ENCODE results near the gene USP17L18. TPM values are rescaled to one million over a fixed set of nuclear protein-coding genes. Genes with fewer than 3 reads are reported as not detected.
"Not testable (repeated sequence)": the region's sequence is repeated elsewhere in the genome, so short reads cannot be mapped to it uniquely, and the experiment has no call there.

Gene USP17L18
- not detected for total RNA-seq

- H3K27me3 ChIP-seq; intact Hi-C loops (cut with DNase I; ENCODE audit: low total_unique reads); in situ Hi-C loops (cut with MboI; ENCODE audit: low pct_ligation_motif_present in 1 of 4, low pct_unique_long_range_greater_than_20kb in 1 of 4, low sequenced_read_pairs in 3 of 4); H3K9me3 ChIP-seq; H3K36me3 ChIP-seq; H3K4me1 ChIP-seq; H3K4me3 ChIP-seq; H3K27ac ChIP-seq: not testable (repeated sequence)
- WGBS, 2 donors (ENCODE audit: low coverage in 1 of 2), result 86 to 92% methylated on average over 10 to 19 of the region's 26 CpGs
- DNase-seq, result peak; percentile 7
These were observed at the start of gene USP17L18 for GRCh38 chr4:9247953-9248680. Gene USP17L18 (plus strand): TSS chr4:9248630. CDS start chr4:9248630, 0 bp downstream.

GRCh38 chr4:9210357-9210756 lies 38.1 kb upstream of the USP17L18 start, which contains the start of gene USP17L10:
Gene USP17L10 (plus strand): TSS chr4:9210657. CDS start chr4:9210657, 0 bp downstream.
- DNase-seq; H3K27ac ChIP-seq; intact Hi-C loops (cut with DNase I; ENCODE audit: low total_unique reads); H3K4me1 ChIP-seq; H3K27me3 ChIP-seq; H3K9me3 ChIP-seq; in situ Hi-C loops (cut with MboI; ENCODE audit: low pct_ligation_motif_present in 1 of 4, low pct_unique_long_range_greater_than_20kb in 1 of 4, low sequenced_read_pairs in 3 of 4); H3K4me3 ChIP-seq; H3K36me3 ChIP-seq: not testable (repeated sequence)
- 92% methylated on average over 4 of the region's 13 CpGs; no CpG with 5 or more reads in 1 of the 2 donors for WGBS, 2 donors (ENCODE audit: low coverage in 1 of 2)

- H3K36me3 ChIP-seq; H3K27me3 ChIP-seq; intact Hi-C loops (cut with DNase I; ENCODE audit: low total_unique reads); H3K27ac ChIP-seq; H3K4me3 ChIP-seq; in situ Hi-C loops (cut with MboI; ENCODE audit: low pct_ligation_motif_present in 1 of 4, low pct_unique_long_range_greater_than_20kb in 1 of 4, low sequenced_read_pairs in 3 of 4); DNase-seq; H3K9me3 ChIP-seq; H3K4me1 ChIP-seq: not testable (repeated sequence)
- 77 to 81% methylated on average over 6 to 11 of the region's 14 CpGs for WGBS, 2 donors (ENCODE audit: low coverage in 1 of 2)
These were observed 33.7 kb upstream of the USP17L18 start for GRCh38 chr4:9214701-9215100.

GRCh38 chr4:9215105-9215504 lies 33.3 kb upstream of the USP17L18 start, which contains the start of gene USP17L11:
Gene USP17L11 (plus strand): TSS chr4:9215405. CDS start chr4:9215405, 0 bp downstream.
- DNase-seq; intact Hi-C loops (cut with DNase I; ENCODE audit: low total_unique reads); H3K27me3 ChIP-seq; H3K4me1 ChIP-seq; H3K36me3 ChIP-seq; H3K9me3 ChIP-seq; H3K27ac ChIP-seq; H3K4me3 ChIP-seq; in situ Hi-C loops (cut with MboI; ENCODE audit: low pct_ligation_motif_present in 1 of 4, low pct_unique_long_range_greater_than_20kb in 1 of 4, low sequenced_read_pairs in 3 of 4): not testable (repeated sequence)
- no CpG with 5 or more reads among the region's 14 CpGs for WGBS, 2 donors (ENCODE audit: low coverage in 1 of 2)

- in situ Hi-C loops (cut with MboI; ENCODE audit: low pct_ligation_motif_present in 1 of 4, low pct_unique_long_range_greater_than_20kb in 1 of 4, low sequenced_read_pairs in 3 of 4); H3K27me3 ChIP-seq; H3K36me3 ChIP-seq; H3K9me3 ChIP-seq; intact Hi-C loops (cut with DNase I; ENCODE audit: low total_unique reads); H3K4me1 ChIP-seq; DNase-seq; H3K4me3 ChIP-seq; H3K27ac ChIP-seq: not testable (repeated sequence)
- no CpG with 5 or more reads among the region's 13 CpGs for WGBS, 2 donors (ENCODE audit: low coverage in 1 of 2)
These were observed 28.6 kb upstream of the USP17L18 start, which contains the start of gene USP17L12 for GRCh38 chr4:9219852-9220251. Gene USP17L12 (plus strand): TSS chr4:9220152. CDS start chr4:9220152, 0 bp downstream.

GRCh38 chr4:9224596-9224995 lies 23.8 kb upstream of the USP17L18 start, which contains the start of gene USP17L13:
Gene USP17L13 (plus strand): TSS chr4:9224896. CDS start chr4:9224896, 0 bp downstream.
- intact Hi-C loops (cut with DNase I; ENCODE audit: low total_unique reads); H3K4me1 ChIP-seq; DNase-seq; H3K9me3 ChIP-seq; H3K4me3 ChIP-seq; H3K27me3 ChIP-seq; H3K27ac ChIP-seq; H3K36me3 ChIP-seq; in situ Hi-C loops (cut with MboI; ENCODE audit: low pct_ligation_motif_present in 1 of 4, low pct_unique_long_range_greater_than_20kb in 1 of 4, low sequenced_read_pairs in 3 of 4): not testable (repeated sequence)
- no CpG with 5 or more reads among the region's 14 CpGs for WGBS, 2 donors (ENCODE audit: low coverage in 1 of 2)

GRCh38 chr4:9230249-9230648 lies 18.2 kb upstream of the USP17L18 start:
- DNase-seq, result peak; percentile 7
- 94% methylated on average over 5 of the region's 8 CpGs; no CpG with 5 or more reads in 1 of the 2 donors for WGBS, 2 donors (ENCODE audit: low coverage in 1 of 2)
- H3K4me3 ChIP-seq; intact Hi-C loops (cut with DNase I; ENCODE audit: low total_unique reads); H3K36me3 ChIP-seq; H3K27me3 ChIP-seq; in situ Hi-C loops (cut with MboI; ENCODE audit: low pct_ligation_motif_present in 1 of 4, low pct_unique_long_range_greater_than_20kb in 1 of 4, low sequenced_read_pairs in 3 of 4); H3K4me1 ChIP-seq; H3K9me3 ChIP-seq; H3K27ac ChIP-seq: not testable (repeated sequence)

GRCh38 chr4:9234085-9234484 lies 14.3 kb upstream of the USP17L18 start, which contains the start of gene USP17L15:
Gene USP17L15 (plus strand): TSS chr4:9234385. CDS start chr4:9234385, 0 bp downstream.
- intact Hi-C loops (cut with DNase I; ENCODE audit: low total_unique reads), result not testable (repeated sequence)

GRCh38 chr4:9238461-9238860 lies 10.0 kb upstream of the USP17L18 start:
- H3K36me3 ChIP-seq; H3K9me3 ChIP-seq; DNase-seq; H3K4me3 ChIP-seq; intact Hi-C loops (cut with DNase I; ENCODE audit: low total_unique reads); in situ Hi-C loops (cut with MboI; ENCODE audit: low pct_ligation_motif_present in 1 of 4, low pct_unique_long_range_greater_than_20kb in 1 of 4, low sequenced_read_pairs in 3 of 4); H3K27ac ChIP-seq; H3K4me1 ChIP-seq; H3K27me3 ChIP-seq: not testable (repeated sequence)
- WGBS, 2 donors (ENCODE audit: low coverage in 1 of 2), result 100% methylated on average over 2 of the region's 12 CpGs; no CpG with 5 or more reads in 1 of the 2 donors

More at GRCh38 chr4:9234085-9234484, 14.3 kb upstream of the USP17L18 start, which contains the start of gene USP17L15:
- H3K27me3 ChIP-seq; H3K9me3 ChIP-seq; in situ Hi-C loops (cut with MboI; ENCODE audit: low pct_ligation_motif_present in 1 of 4, low pct_unique_long_range_greater_than_20kb in 1 of 4, low sequenced_read_pairs in 3 of 4); H3K36me3 ChIP-seq; H3K27ac ChIP-seq; H3K4me3 ChIP-seq; H3K4me1 ChIP-seq; DNase-seq: not testable (repeated sequence)
- WGBS, 2 donors (ENCODE audit: low coverage in 1 of 2), result no CpG with 5 or more reads among the region's 15 CpGs

GRCh38 chr4:9243579-9243978 lies 4.9 kb upstream of the USP17L18 start, which contains the start of gene USP17L17:
Gene USP17L17 (plus strand): TSS chr4:9243879. CDS start chr4:9243879, 0 bp downstream.
- in situ Hi-C loops (cut with MboI; ENCODE audit: low pct_ligation_motif_present in 1 of 4, low pct_unique_long_range_greater_than_20kb in 1 of 4, low sequenced_read_pairs in 3 of 4); intact Hi-C loops (cut with DNase I; ENCODE audit: low total_unique reads): not testable (repeated sequence)

More at GRCh38 chr4:9243579-9243978, 4.9 kb upstream of the USP17L18 start, which contains the start of gene USP17L17:
- DNase-seq, H3K4me3 ChIP-seq, H3K36me3 ChIP-seq, H3K9me3 ChIP-seq, H3K27ac ChIP-seq, H3K4me1 ChIP-seq, H3K27me3 ChIP-seq: not testable (repeated sequence)
- WGBS, 2 donors (ENCODE audit: low coverage in 1 of 2), result 97 to 98% methylated on average over 5 to 10 of the region's 14 CpGs
